H9 (cell line): ENCODE data around the gene ALX4. TPM values are rescaled to one million over a fixed set of nuclear protein-coding genes. Genes with fewer than 3 reads are reported as not detected.
A peak's percentile ranks its signal among the peaks of the same experiment; 100 is the strongest.

Source experiments
- DNase-seq: peaks from one replicate; pipeline ENCODE4 v3.0.0-alpha.2; 2017
- H2AFZ ChIP-seq: one replicate; pipeline ENCODE4 v1.6.1; 2013; ENCODE audit warnings: mild to moderate bottlenecking, low read length, control low read depth, moderate library complexity
- H2AK5ac ChIP-seq: 2 replicates; pipeline ENCODE4 v1.6.1; 2013; ENCODE audit warnings: low read length, control low read depth, mixed read lengths; ENCODE audit not compliant: insufficient read length
- H2BK120ac ChIP-seq: one replicate; pipeline ENCODE4 v1.6.1; 2013; ENCODE audit warnings: low read depth, mild to moderate bottlenecking, low read length, control low read depth, inconsistent platforms; ENCODE audit not compliant: poor library complexity, severe bottlenecking
- H2BK12ac ChIP-seq: 2 replicates; pipeline ENCODE4 v1.6.1; 2013; ENCODE audit warnings: low read length, control low read depth, mixed read lengths, low read depth; ENCODE audit not compliant: insufficient read length
- H2BK15ac ChIP-seq: 2 replicates; pipeline ENCODE4 v1.6.1; 2013; ENCODE audit warnings: low read depth, low read length, control low read depth
- H2BK20ac ChIP-seq: one replicate; pipeline ENCODE4 v1.6.1; 2013; ENCODE audit warnings: low read depth, mild to moderate bottlenecking, low read length, control low read depth, inconsistent platforms; ENCODE audit not compliant: poor library complexity, severe bottlenecking
- H2BK5ac ChIP-seq: 2 replicates; pipeline ENCODE4 v1.6.1; 2013; ENCODE audit warnings: low read length, control low read depth, mixed read lengths; ENCODE audit not compliant: insufficient read length
- H3K14ac ChIP-seq: 2 replicates; pipeline ENCODE4 v1.6.1; 2013; ENCODE audit warnings: low read length, control low read depth; ENCODE audit not compliant: insufficient read depth
- H3K18ac ChIP-seq: 2 replicates; pipeline ENCODE4 v1.6.1; 2013; ENCODE audit warnings: low read depth, mild to moderate bottlenecking, mixed read lengths, low read length, control low read depth; ENCODE audit not compliant: insufficient read length
- H3K23ac ChIP-seq: 2 replicates; pipeline ENCODE4 v1.6.1; 2013; ENCODE audit warnings: low read length, control low read depth, mixed read lengths, low read depth; ENCODE audit not compliant: insufficient read length
- H3K23me2 ChIP-seq: 2 replicates; pipeline ENCODE4 v1.6.1; 2013; ENCODE audit warnings: low read depth, mild to moderate bottlenecking, mixed read lengths, low read length, control low read depth; ENCODE audit not compliant: insufficient read length, poor library complexity, severe bottlenecking
- H3K27ac ChIP-seq: 2 replicates; pipeline ENCODE4 v1.5.1; 2013; ENCODE audit warnings: low read length, control low read depth, mixed read lengths, low read depth; ENCODE audit not compliant: insufficient read length
- H3K27me3 ChIP-seq: 2 replicates; pipeline ENCODE4 v1.6.1; 2013; ENCODE audit warnings: low read length, control low read depth, inconsistent platforms; ENCODE audit not compliant: insufficient read depth
- H3K4ac ChIP-seq: 2 replicates; pipeline ENCODE4 v1.6.1; 2013; ENCODE audit warnings: low read depth, mild to moderate bottlenecking, control low read depth, inconsistent platforms, low read length, moderate library complexity
- H3K4me1 ChIP-seq: 2 replicates; pipeline ENCODE4 v1.6.1; 2013; ENCODE audit warnings: low read length, control low read depth, inconsistent platforms; ENCODE audit not compliant: insufficient read depth
- H3K4me2 ChIP-seq: 2 replicates; pipeline ENCODE4 v1.6.1; 2013; ENCODE audit warnings: low read length, control low read depth, mixed read lengths; ENCODE audit not compliant: insufficient read length, insufficient read depth
- H3K56ac ChIP-seq: 2 replicates; pipeline ENCODE4 v1.6.1; 2013; ENCODE audit warnings: low read depth, mild to moderate bottlenecking, mixed read lengths, low read length, control low read depth; ENCODE audit not compliant: insufficient read length
- H3K79me1 ChIP-seq: 2 replicates; pipeline ENCODE4 v1.6.1; 2013; ENCODE audit warnings: low read depth, mild to moderate bottlenecking, moderate library complexity, low read length, control low read depth, inconsistent platforms; ENCODE audit not compliant: insufficient read depth, poor library complexity, severe bottlenecking
- H3K79me2 ChIP-seq: 2 replicates; pipeline ENCODE4 v1.6.1; 2013; ENCODE audit warnings: low read length, control low read depth, inconsistent platforms; ENCODE audit not compliant: insufficient read depth
- H3K9ac ChIP-seq: 2 replicates; pipeline ENCODE4 v1.6.1; 2013; ENCODE audit warnings: low read length, control low read depth, mixed read lengths; ENCODE audit not compliant: insufficient read length; ENCODE audit errors: extremely low read depth
- H3K9me3 ChIP-seq: one replicate; pipeline ENCODE4 v1.6.1; 2013; ENCODE audit warnings: low read depth, low read length, inconsistent platforms; ENCODE audit not compliant: control insufficient read depth
- H3T11ph ChIP-seq: one replicate; pipeline ENCODE4 v1.6.1; 2013; ENCODE audit warnings: mild to moderate bottlenecking, low read length, control low read depth, inconsistent platforms
- H4K20me1 ChIP-seq: one replicate; pipeline ENCODE4 v1.6.1; 2013; ENCODE audit not compliant: control insufficient read depth, insufficient read length, insufficient read depth
- H4K5ac ChIP-seq: 2 replicates; pipeline ENCODE4 v1.6.1; 2013; ENCODE audit warnings: low read depth, mild to moderate bottlenecking, mixed read lengths, low read length, control low read depth; ENCODE audit not compliant: insufficient read length
- H4K8ac ChIP-seq: replicated peaks from 2 replicates; pipeline ENCODE4 v1.6.1; 2013; ENCODE audit warnings: low read length, control low read depth, mixed read lengths, low read depth; ENCODE audit not compliant: insufficient read length
- H4K91ac ChIP-seq: 2 replicates; pipeline ENCODE4 v1.6.1; 2013; ENCODE audit warnings: low read depth, mild to moderate bottlenecking, moderate library complexity, mixed read lengths, low read length, control low read depth; ENCODE audit not compliant: insufficient read length
- H3K27ac Mint-ChIP-seq, 3 experiments: 2 replicates in 2 of 3; 3 replicates in 1 of 3; pipeline ENCODE4 v1.8.0; 2020 to 2021; ENCODE audit warnings: mixed read lengths in 3 of 3, mild to moderate bottlenecking in 1 of 3, moderate library complexity in 1 of 3
- H3K27me3 Mint-ChIP-seq: 2 replicates; pipeline ENCODE4 v1.8.0; 2021; ENCODE audit warnings: low read depth, mild to moderate bottlenecking, moderate library complexity, mixed read lengths
- H3K36me3 Mint-ChIP-seq, 3 experiments: 2 replicates in 2 of 3; 3 replicates in 1 of 3; pipeline ENCODE4 v1.8.0; 2020 to 2021; ENCODE audit warnings: low read depth in 3 of 3, mixed read lengths in 3 of 3; ENCODE audit not compliant: insufficient read depth in 1 of 3
- H3K4me1 Mint-ChIP-seq, 2 experiments: 2 replicates each; pipeline ENCODE4 v1.8.0; 2020; ENCODE audit warnings: mixed read lengths in 2 of 2
- H3K4me3 Mint-ChIP-seq, 2 experiments: 2 replicates in 1 of 2; 3 replicates in 1 of 2; pipeline ENCODE4 v1.8.0; 2020 to 2021; ENCODE audit warnings: mild to moderate bottlenecking in 2 of 2, mixed read lengths in 2 of 2, moderate library complexity in 1 of 2
- H3K9me3 Mint-ChIP-seq, 2 experiments: 2 replicates in 1 of 2; 3 replicates in 1 of 2; pipeline ENCODE4 v1.8.0; 2020; ENCODE audit warnings: mild to moderate bottlenecking in 2 of 2, mixed read lengths in 2 of 2, moderate library complexity in 1 of 2
- CTCF ChIP-seq: fragments of 200-600 bp; sonication (generic); conservative IDR thresholded peaks from 3 replicates; pipeline ENCODE4 v1.8.0; 2021; ENCODE audit warnings: antibody characterized with exemption, mild to moderate bottlenecking
- WGBS: extraction: QIAGEN DNeasy Blood & Tissue Kit; methylation state at CpG from one replicate; pipeline ENCODE4 v1.1.7; 2013; ENCODE audit warnings: missing lambda C conversion rate, low lambda C conversion rate, mixed read lengths; ENCODE audit not compliant: insufficient read length; ENCODE audit errors: extremely low coverage; 5-methylcytosine and 5-hydroxymethylcytosine counted together
- total RNA-seq: library from RNA; stranded (reverse); gene quantifications from 2 replicates; pipeline ENCODE4 v1.2.1, GENCODE V29; 2021

Gene ALX4
- total RNA-seq, 1 experiment from 2014 or later: not detected

GRCh38 chr11:44305470-44306051, 4.4 kb downstream of the ALX4 start:
- no peak for TF ChIP-seq CTCF
- no peaks in the 10 kb centered on the region for H3K4me1 ChIP-seq
- H4K5ac ChIP-seq: no peak overlapping the region
- H3K14ac ChIP-seq: no peak overlapping the region; the same call in 1 of the 2 replicates
- H2BK20ac ChIP-seq: no peak overlapping the region
- H3K27me3 Mint-ChIP-seq: peaks cover 100% of the 10 kb centered on the region
- H3K56ac ChIP-seq: no peak overlapping the region
- H3K79me2 ChIP-seq: no peaks in the 10 kb centered on the region
- H3K36me3 Mint-ChIP-seq: no peaks in the 10 kb centered on the region; a peak in 1 of 7 replicates
- no peak overlapping the region for H4K8ac ChIP-seq
- no peak overlapping the region for H2BK120ac ChIP-seq
- H2BK5ac ChIP-seq: no peak overlapping the region
- no peak overlapping the region for H2AK5ac ChIP-seq
- no peaks in the 10 kb centered on the region for H3K9me3 ChIP-seq
- H3K27ac Mint-ChIP-seq: no peak overlapping the region
- H3K23ac ChIP-seq: no peak overlapping the region
- H3K9me3 Mint-ChIP-seq: peaks cover 0 to 6% of the 10 kb centered on the region in 2 experiments; a peak in 1 of 5 replicates
- H3K4me3 Mint-ChIP-seq: peak overlapping the region; percentile 36 to 74
- peaks cover 12% of the 10 kb centered on the region for H3K23me2 ChIP-seq
- peaks cover 84% of the 10 kb centered on the region for H3K27me3 ChIP-seq
- DNase-seq: no peak
- no peaks in the 10 kb centered on the region for H3K79me1 ChIP-seq
- no peak overlapping the region for H2BK15ac ChIP-seq
- H3K27ac ChIP-seq: no peak overlapping the region
- H3K4me2 ChIP-seq: peak overlapping the region; percentile 31
- peak overlapping the region; percentile 4 for H3K18ac ChIP-seq
- H2BK12ac ChIP-seq: no peak overlapping the region
- whole genome bisulfite sequencing: no CpG with 5 or more reads among the region's 41 CpGs
- no peak overlapping the region for H3K9ac ChIP-seq
- no peak overlapping the region for H2AFZ ChIP-seq
- H3K4me1 Mint-ChIP-seq: peaks cover 38 to 44% of the 10 kb centered on the region in 2 experiments
- H3K4ac ChIP-seq: no peak overlapping the region
- H4K91ac ChIP-seq: no peak overlapping the region
- no peaks in the 10 kb centered on the region for H4K20me1 ChIP-seq
- no peak overlapping the region for H3T11ph ChIP-seq
